Stimulated activated CD8-positive, alpha-beta memory T cell treated with anti-CD3 and anti-CD28 coated beads, Interleukin-15, amount 100 ng/mL, for 4 hours (primary cell): ENCODE measurements around the gene C17orf113.

Source experiments
- DNase-seq, 2 donors: peaks; one replicate each; pipeline ENCODE4 v3.0.0-alpha.2; 2020; ENCODE audit warnings: low read depth in 2 of 2

Gene C17orf113

DNA sequence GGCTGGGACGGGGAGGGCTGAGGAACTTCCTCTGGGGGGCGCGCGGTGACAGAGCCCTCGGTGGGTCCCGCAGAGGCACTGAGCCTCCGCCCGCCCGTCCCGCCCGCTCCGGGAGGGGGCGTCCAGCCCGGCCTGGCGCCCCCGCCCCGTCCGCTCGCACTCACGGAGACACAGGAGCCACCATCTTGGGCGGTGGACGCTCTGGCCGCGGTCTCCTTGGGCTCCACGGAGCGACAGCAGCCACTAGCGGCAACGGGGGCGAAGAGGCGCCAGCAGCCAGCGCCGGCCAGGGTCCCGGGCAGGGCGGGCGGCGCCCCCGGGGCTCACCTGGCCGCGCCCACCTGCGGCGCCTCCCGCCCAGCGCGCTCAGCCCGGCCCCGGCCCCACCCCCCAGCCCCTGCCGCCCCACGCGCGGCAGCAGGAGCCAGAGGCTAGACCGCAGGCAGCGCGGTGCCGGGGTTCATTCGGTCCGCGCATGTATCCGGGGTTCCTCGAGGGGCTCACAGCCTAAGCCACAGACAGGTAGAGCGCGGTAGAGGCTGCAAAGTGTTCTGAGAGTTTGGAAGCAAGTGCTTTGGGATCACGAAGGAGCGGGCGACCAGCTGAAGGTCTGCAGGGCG, at the start of gene C17orf113:
Gene C17orf113, minus strand, starts transcription at position 209 of the 620 bp plus-strand sequence. CDS start 7,225 bp downstream, outside the sequence.
- DNase-seq, result no peak

- no peak for DNase-seq
These were observed 48.5 kb upstream of the C17orf113 start for GRCh38 chr17:42098730-42099399.

DNA sequence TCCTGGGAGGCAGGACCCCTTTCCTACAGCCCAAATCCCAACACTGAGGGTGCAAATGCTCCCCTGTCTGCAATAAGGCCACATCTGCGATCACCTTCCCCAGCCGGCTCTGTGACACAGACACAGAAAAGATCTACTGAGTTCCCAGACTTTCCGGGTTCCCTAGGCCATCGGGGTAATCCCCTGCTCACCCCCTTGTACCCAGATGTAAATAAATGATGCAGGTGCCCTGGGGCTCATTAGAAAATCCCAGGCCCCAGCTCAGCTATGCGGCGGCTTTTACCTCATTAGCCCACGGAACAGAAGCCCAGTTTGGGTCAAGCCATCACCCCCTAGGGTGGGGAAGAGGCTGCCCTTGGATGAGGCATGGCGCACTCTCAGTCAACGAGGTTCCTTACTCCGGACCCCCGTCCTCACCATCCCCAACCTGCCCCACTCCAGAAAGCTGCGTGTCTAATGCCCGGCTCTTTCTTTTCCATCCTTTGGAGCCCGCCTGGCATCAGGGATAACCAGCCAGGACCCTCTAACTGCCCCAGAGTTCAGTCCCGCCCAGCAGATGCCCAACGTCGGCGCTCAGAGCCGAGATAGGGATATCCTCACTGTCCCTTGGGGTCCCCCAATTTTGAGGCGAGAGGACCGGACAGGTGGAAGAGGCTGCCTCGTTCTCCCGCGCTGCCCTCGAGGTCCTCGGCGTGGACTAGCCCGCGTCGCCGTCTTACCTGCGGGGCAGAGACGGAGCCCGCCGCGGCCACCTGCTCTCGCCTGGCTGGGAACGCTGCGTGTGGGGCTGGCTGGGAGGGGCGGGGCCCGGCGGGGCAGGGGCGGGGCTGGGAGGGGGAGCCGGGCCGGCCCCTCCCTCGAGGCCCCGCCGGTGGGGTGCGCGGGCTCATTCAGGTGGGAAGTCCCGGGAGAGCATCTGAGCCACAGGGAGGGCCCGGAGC, 47.6 kb upstream of the C17orf113 start, which contains the start of gene ZNF385C:
Gene ZNF385C, minus strand, starts transcription at position 783 of the 941 bp plus-strand sequence. CDS start 35,417 bp downstream, outside the sequence.
- peak in 1 of 2 donors; percentile 17 for DNase-seq

GRCh38 chr17:42096360-42097111, 46.1 kb upstream of the C17orf113 start:
- DNase-seq, result no peak

GRCh38 chr17:42094375-42095069, 44.1 kb upstream of the C17orf113 start:
- DNase-seq, result no peak

GRCh38 chr17:42092939-42093338, 42.5 kb upstream of the C17orf113 start:
- no peak for DNase-seq

DNA sequence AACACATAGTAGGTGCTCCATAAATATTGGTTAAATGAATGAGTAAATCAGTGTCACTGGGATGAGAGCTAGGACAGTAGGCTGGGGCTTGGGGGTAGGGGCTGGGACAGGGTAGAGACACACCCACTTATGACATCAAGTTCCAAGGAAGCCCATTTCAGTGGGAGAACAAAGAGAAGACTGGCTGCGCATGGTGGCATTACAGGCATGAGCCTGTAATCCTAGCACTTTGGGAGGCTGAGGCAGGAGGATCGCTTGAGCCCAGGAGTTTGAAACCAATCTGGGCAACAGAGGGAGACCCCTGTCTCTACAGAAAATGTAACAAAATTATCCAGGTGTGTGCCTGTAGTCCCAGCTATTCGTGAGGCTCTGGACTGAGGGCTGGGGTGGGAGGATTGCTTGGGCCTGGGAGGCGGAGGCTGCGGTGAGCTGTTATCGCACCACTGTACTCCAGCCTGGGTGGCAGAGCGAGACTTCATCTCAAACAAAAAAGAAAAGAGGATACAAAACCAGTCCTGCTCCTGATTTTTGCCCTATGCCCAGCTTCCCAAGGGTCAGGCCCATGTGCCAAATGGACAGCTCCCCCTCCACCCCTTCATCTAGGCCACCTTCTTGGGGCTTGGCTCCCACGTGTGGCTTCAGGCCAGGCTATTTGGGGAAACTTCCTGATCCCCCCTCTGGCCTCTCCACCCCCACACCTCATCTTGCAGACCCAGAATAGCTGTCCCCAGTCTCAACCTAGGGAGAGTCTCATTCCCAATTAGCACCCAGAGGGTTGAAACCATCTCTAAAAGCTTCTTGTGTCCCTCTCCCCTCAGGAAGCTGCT, 40.8 kb upstream of the C17orf113 start:
- no peak for DNase-seq

DNA sequence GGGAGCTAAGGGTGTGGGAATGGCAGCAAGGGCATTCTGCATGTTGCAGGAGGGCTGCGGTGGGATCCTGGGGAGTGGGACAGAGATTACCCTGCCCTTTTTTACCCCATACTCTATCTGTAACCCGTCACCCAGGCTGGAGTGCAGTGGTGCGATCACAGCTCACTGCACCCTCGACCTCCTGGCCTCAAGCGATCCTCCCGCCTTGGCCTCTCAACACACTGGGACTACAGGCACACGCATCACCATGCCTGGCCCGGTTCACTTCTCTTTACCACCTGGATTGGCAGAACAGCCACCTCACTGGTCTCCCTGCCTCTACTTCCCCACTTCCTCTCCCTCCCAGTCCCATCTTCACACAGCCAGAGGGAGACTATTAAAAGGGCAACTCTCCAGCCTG, 38.3 kb upstream of the C17orf113 start:
- no peak for DNase-seq

GRCh38 chr17:42087736-42088705, 37.6 kb upstream of the C17orf113 start:
- DNase-seq, result no peak

DNA sequence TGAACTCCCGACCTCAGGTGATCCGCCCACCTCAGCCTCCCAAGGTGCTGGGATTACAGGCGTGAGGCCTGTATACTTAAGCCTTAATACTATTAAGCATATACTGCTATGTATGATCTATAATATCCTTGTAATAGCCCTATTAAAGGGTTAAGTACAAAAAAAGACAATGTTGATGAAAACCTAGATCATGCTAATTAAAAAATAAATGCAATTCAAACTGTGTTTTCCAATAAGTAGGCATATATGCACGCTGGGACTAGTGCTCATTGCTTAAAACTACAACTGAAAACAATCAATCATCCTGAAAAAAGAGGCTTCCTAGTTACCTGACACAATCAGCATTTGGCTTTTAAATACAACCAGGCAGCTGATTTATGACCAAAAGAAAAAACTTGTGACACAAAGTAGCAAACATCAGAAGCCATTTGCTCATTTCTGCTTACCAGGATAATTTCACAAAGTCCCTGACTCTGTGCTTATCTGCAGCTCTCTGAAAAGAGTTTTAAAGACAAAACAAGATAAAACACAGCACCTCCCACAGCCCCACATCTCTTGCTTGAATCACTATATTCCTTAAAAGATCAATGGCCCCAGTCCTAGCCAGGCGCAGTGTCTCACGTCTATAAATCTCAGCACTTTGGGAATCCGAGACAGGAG, 36.8 kb upstream of the C17orf113 start:
- DNase-seq, result no peak

DNA sequence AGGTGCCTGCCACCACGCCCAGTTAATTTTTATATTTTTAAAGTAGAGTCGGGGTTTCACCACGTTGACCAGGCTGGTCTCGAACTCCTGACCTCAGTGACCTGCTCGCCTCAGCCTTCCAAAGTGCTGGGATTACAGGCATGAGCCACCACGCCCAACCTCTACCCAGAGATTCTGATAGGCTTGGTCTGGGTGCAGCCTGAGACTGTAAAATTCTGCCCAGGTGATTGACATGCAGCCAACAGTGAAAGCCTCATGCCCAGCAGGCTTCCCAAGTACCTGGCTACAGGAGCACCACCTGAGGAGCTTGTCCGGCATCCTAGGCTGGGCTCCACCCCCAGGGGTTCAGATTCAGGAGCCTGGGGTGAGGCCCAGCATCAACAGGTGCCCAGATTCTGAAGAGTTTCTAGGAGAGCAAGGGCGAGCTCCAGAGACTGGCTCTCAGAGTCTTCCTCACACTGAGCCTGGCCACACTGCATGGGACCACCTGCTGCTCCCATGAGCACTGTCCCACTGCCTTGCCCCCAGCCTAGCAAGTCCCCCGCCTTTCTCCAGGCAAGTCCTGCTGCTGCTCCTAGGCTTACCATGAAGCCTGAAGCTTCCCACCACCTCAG, 31.2 kb upstream of the C17orf113 start:
- no peak for DNase-seq

GRCh38 chr17:42079541-42079940, 29.1 kb upstream of the C17orf113 start:
- DNase-seq, result no peak

DNA sequence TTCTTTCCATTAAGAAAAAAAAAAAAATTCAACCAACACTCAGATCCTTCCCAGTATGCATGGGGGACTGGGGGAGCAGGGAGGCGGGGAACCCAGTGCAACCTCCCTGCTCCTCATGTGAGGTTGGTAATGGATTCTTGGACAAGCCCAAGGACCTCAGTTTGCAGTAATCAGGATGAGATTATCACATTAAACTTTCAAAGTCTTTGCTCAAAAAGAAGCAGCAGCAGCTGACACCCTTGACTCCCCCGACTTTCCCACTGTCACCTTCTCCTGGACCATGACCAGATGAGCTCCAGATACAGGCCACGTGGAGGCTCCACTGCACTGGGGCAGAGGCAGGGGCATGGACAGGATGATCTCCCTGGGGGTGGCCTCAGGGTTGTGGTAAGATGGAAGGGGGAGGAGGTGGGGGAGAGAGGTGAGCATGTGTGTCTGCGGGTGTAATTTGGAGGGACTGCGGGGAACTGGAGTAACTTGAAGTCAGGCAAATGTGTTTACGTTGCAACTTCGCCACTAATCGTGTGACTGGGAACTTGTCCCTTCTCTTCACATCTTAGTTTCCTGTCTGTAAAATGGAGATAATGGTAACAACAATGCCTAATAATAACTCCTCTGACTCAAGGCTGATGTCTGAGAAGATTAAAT, 28.1 kb upstream of the C17orf113 start:
- no peak for DNase-seq

DNA sequence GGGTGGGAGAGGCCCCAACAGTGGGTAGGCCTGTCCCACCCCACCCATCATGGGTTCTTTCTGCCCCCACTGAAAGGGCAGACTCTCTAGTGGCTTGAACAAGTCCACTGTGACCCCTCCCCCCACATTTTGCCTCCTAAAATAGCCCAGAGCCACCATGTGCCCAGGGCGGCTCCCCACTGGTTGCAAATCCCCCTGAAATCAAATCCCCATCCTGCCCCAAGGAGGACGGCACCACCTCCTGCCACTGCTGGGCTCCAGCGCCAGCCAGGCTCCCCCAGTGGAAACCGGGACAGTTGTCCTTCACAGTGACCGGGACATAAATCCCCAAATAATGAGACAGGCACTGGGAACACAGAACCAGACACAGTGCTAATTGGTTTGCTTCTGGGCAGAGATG, 27.4 kb upstream of the C17orf113 start:
- DNase-seq, result no peak

DNA sequence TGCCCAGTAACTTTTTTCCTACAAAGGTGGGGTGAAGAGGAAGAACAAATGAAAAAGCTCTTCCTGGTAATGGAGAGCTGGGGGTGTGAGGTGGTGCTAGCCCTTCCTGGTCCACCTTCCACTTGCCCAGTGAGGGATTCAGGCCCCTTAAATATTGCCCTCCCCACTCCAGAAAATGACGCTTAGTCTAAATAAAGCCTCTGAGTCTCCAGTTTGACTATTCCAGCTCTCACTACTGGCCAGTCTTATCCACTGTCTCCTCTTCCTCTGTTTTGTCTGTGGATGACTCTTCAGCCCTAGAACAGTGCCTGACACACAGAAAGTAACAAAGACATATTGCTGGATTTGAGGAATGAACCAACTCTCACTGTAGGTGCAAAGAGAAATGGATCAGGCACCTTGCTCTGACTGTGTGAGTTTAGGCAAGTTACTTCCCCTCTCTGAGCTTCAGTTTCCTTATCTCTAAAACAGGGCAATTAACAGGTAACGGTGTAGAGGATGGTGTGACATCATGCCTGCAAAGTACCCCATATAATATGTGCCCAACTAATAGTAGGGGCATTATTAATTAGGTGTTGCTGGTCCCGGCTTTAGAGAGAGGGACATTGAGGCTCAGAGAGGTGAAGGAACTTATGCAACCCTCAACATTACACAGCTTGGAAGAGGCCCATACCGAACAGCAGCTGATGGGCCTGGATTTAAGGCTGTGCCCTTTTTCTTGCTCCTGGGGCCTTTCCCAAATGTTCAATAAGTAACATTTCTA, 26.6 kb upstream of the C17orf113 start:
- DNase-seq, result no peak

DNA sequence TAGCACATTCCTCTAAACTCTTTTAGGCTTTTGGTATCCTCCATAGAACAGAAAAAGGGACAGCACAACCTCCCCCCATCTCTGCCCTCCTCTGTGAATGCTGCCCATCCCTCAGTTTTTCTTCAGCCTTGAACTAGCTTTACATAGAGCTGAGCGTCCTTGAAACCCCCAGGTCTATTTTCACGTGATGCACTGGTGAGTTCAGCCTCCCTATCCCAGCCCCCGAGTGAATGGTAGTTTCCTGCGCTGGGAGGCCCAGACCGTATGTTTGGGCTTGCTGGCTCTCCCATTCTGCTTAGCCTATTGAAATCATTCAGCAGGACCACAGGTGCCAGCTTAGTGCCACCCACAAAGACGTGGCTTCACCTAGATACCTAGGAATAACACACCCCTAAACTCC, 25.4 kb upstream of the C17orf113 start:
- DNase-seq, result no peak
